Mucosa of rectum (tissue), 2 donors: ENCODE results near the gene SHTN1.

Source experiments
- H3K27ac ChIP-seq, 2 donors: one replicate each; pipeline ENCODE4 v1.7.0; 2013; ENCODE audit warnings: inconsistent platforms in 2 of 2, low read depth in 2 of 2, low read length in 2 of 2
- H3K27me3 ChIP-seq, 2 donors: one replicate each; pipeline ENCODE4 v1.7.0; 2013; ENCODE audit warnings: low read length in 2 of 2; ENCODE audit not compliant: control insufficient read depth in 2 of 2, insufficient read depth in 2 of 2
- H3K36me3 ChIP-seq, 2 donors: one replicate each; pipeline ENCODE4 v1.7.0; 2013; ENCODE audit warnings: low read length in 2 of 2; ENCODE audit not compliant: control insufficient read depth in 2 of 2, insufficient read depth in 2 of 2
- H3K4me1 ChIP-seq, 2 donors: one replicate each; pipeline ENCODE4 v1.7.0; 2013; ENCODE audit warnings: low read length in 2 of 2, mild to moderate bottlenecking in 1 of 2; ENCODE audit not compliant: control insufficient read depth in 2 of 2, insufficient read depth in 2 of 2
- H3K4me3 ChIP-seq, 2 donors: one replicate each; pipeline ENCODE4 v1.7.0; 2013; ENCODE audit warnings: low read length in 2 of 2
- H3K9ac ChIP-seq, 2 donors: one replicate each; pipeline ENCODE4 v1.7.0; 2013; ENCODE audit warnings: low read length in 2 of 2, low read depth in 1 of 2, mild to moderate bottlenecking in 1 of 2
- H3K9me3 ChIP-seq, 2 donors: one replicate each; pipeline ENCODE4 v1.7.0; 2013; ENCODE audit warnings: low read length in 2 of 2; ENCODE audit not compliant: control insufficient read depth in 2 of 2
- donor health status: healthy.
- donor health status: Normal muscosa, but diverticular disease.

The SHTN1 gene

GRCh38 chr10:116866066-116866465 is 138.9 kb downstream of the SHTN1 start:
- H3K36me3 ChIP-seq, result no peaks in the 10 kb centered on the region
- H3K4me3 ChIP-seq, result no peak overlapping the region
- no peak overlapping the region for H3K27ac ChIP-seq
- H3K9me3 ChIP-seq, result no peaks in the 10 kb centered on the region
- no peaks in the 10 kb centered on the region for H3K4me1 ChIP-seq
- no peaks in the 10 kb centered on the region for H3K27me3 ChIP-seq
- H3K9ac ChIP-seq, result no peak overlapping the region

- H3K9me3 ChIP-seq, result no peaks in the 10 kb centered on the region
- H3K27ac ChIP-seq, result no peak overlapping the region
- H3K4me1 ChIP-seq, result no peaks in the 10 kb centered on the region
- H3K27me3 ChIP-seq, result no peaks in the 10 kb centered on the region
- H3K4me3 ChIP-seq, result no peak overlapping the region
- H3K9ac ChIP-seq, result no peak overlapping the region
- H3K36me3 ChIP-seq, result no peaks in the 10 kb centered on the region
These were observed 140.6 kb downstream of the SHTN1 start for GRCh38 chr10:116864436-116864835.

GRCh38 chr10:116861796-116862195 is 143.2 kb downstream of the SHTN1 start:
- Histone ChIP-seq H3K9me3 (no peaks in the 10 kb centered on the region), H3K4me3 (no peak overlapping the region), H3K4me1 (no peaks in the 10 kb centered on the region), H3K27me3 (no peaks in the 10 kb centered on the region), H3K9ac (no peak overlapping the region), H3K36me3 (no peaks in the 10 kb centered on the region), H3K27ac (no peak overlapping the region)

GRCh38 chr10:116857156-116857555 is 147.8 kb downstream of the SHTN1 start:
- no peaks in the 10 kb centered on the region for H3K27me3 ChIP-seq

GRCh38 chr10:116853701-116854100 is 151.3 kb downstream of the SHTN1 start:
- H3K27me3 ChIP-seq, result no peaks in the 10 kb centered on the region
- H3K9ac ChIP-seq, result no peak overlapping the region
- H3K4me1 ChIP-seq, result peaks cover 5 to 8% of the 10 kb centered on the region in 2 donors
- H3K9me3 ChIP-seq, result no peaks in the 10 kb centered on the region
- H3K36me3 ChIP-seq, result no peaks in the 10 kb centered on the region
- no peak overlapping the region for H3K27ac ChIP-seq
- H3K4me3 ChIP-seq, result no peak overlapping the region

More at GRCh38 chr10:116857156-116857555, 147.8 kb downstream of the SHTN1 start:
- Histone ChIP-seq H3K4me3 (no peak overlapping the region), H3K9me3 (no peaks in the 10 kb centered on the region), H3K4me1 (no peaks in the 10 kb centered on the region), H3K9ac (no peak overlapping the region), H3K27ac (no peak overlapping the region), H3K36me3 (no peaks in the 10 kb centered on the region)

- H3K4me1 ChIP-seq, result peaks cover 5 to 12% of the 10 kb centered on the region in 2 donors
- H3K9me3 ChIP-seq, result no peaks in the 10 kb centered on the region
- no peaks in the 10 kb centered on the region for H3K36me3 ChIP-seq
- no peak overlapping the region for H3K4me3 ChIP-seq
- H3K9ac ChIP-seq, result no peak overlapping the region
- no peak overlapping the region for H3K27ac ChIP-seq
- H3K27me3 ChIP-seq, result no peaks in the 10 kb centered on the region
These were observed 151.7 kb downstream of the SHTN1 start for GRCh38 chr10:116853287-116853686.

- H3K27me3 ChIP-seq, result no peaks in the 10 kb centered on the region
- no peak overlapping the region for H3K9ac ChIP-seq
- no peaks in the 10 kb centered on the region for H3K36me3 ChIP-seq
- H3K27ac ChIP-seq, result no peak overlapping the region
- no peak overlapping the region for H3K4me3 ChIP-seq
- peaks cover 5 to 12% of the 10 kb centered on the region in 2 donors for H3K4me1 ChIP-seq
- H3K9me3 ChIP-seq, result no peaks in the 10 kb centered on the region
These were observed 152.7 kb downstream of the SHTN1 start for GRCh38 chr10:116852246-116852645.

GRCh38 chr10:116850058-116850611 is 154.9 kb downstream of the SHTN1 start:
- Histone ChIP-seq H3K9ac (peak overlapping the region; percentile 36 to 67), H3K27me3 (no peaks in the 10 kb centered on the region)

GRCh38 chr10:116849248-116850057 is 155.5 kb downstream of the SHTN1 start, which contains the start of gene ENO4:
Gene ENO4 (plus strand): TSS chr10:116849499. CDS start chr10:116849567, 68 bp downstream.
- H3K27me3 ChIP-seq, result no peaks in the 10 kb centered on the region
- peak within 1 kb of the TSS; percentile 44 to 49 for H3K27ac ChIP-seq
- H3K9ac ChIP-seq, result peak within 1 kb of the TSS; percentile 47 to 67
- no peaks in the 10 kb centered on the region for H3K36me3 ChIP-seq
- peaks cover 5 to 12% of the 10 kb centered on the region in 2 donors for H3K4me1 ChIP-seq
- no peaks in the 10 kb centered on the region for H3K9me3 ChIP-seq
- peak within 1 kb of the TSS; percentile 83 to 88 for H3K4me3 ChIP-seq

More at GRCh38 chr10:116850058-116850611, 154.9 kb downstream of the SHTN1 start:
- H3K27ac ChIP-seq, result peak overlapping the region; percentile 21 to 49
- H3K4me3 ChIP-seq, result peak overlapping the region; percentile 83 to 88
- no peaks in the 10 kb centered on the region for H3K9me3 ChIP-seq
- H3K36me3 ChIP-seq, result no peaks in the 10 kb centered on the region
- peaks cover 5 to 12% of the 10 kb centered on the region in 2 donors for H3K4me1 ChIP-seq

- Histone ChIP-seq H3K27me3 (no peaks in the 10 kb centered on the region), H3K27ac (peak overlapping the region; percentile 44 to 49), H3K4me1 (peaks cover 5 to 12% of the 10 kb centered on the region in 2 donors), H3K9ac (peak overlapping the region; percentile 47 to 67), H3K4me3 (peak overlapping the region; percentile 83 to 88), H3K9me3 (no peaks in the 10 kb centered on the region), H3K36me3 (no peaks in the 10 kb centered on the region)
These were observed 156.1 kb downstream of the SHTN1 start for GRCh38 chr10:116848944-116849247.
